Left renal pelvis (tissue), 4 donors: Measurements from ENCODE around the gene SMO. TPM values are rescaled to one million over a fixed set of nuclear protein-coding genes. Genes with fewer than 3 reads are reported as not detected.
"Not testable (repeated sequence)": the region's sequence is repeated elsewhere in the genome, so short reads cannot be mapped to it uniquely, and the experiment has no call there.

Experiments
- DNase-seq, 4 donors: peaks; one replicate each; pipeline ENCODE4 v3.0.0-alpha.2; 2013; ENCODE audit warnings: low read depth in 4 of 4, low spot score in 3 of 4
- polyA plus RNA-seq, 4 donors: library from polyadenylated mRNA; unstranded; fragments of 120-200 nt; gene quantifications; one replicate each; pipeline ENCODE4 v1.2.1, GENCODE V29; 2013; ENCODE audit not compliant: insufficient read length in 4 of 4

Gene SMO
- polyA plus RNA-seq, 4 donors, result 106 to 148 (median 115) TPM

GRCh38 chr7:129227646-129228578 is 39.5 kb downstream of the SMO start:
- DNase-seq, result no peak

GRCh38 chr7:129228633-129229032 is 40.2 kb downstream of the SMO start:
- no peak for DNase-seq

GRCh38 chr7:129231666-129232065 is 43.2 kb downstream of the SMO start:
- DNase-seq, result no peak

- no peak for DNase-seq
These were observed 50.1 kb downstream of the SMO start for GRCh38 chr7:129238546-129238945.

GRCh38 chr7:129240119-129240820 is 51.8 kb downstream of the SMO start:
- DNase-seq, result no peak

- DNase-seq, result no peak
These were observed 55.8 kb downstream of the SMO start for GRCh38 chr7:129244220-129244619.

GRCh38 chr7:129245533-129245932 is 57.1 kb downstream of the SMO start:
- no peak for DNase-seq

GRCh38 chr7:129247087-129247486 is 58.7 kb downstream of the SMO start:
- DNase-seq, result no peak

GRCh38 chr7:129252128-129252527 is 63.7 kb downstream of the SMO start:
- no peak for DNase-seq

- not testable (repeated sequence) for DNase-seq
These were observed 64.2 kb downstream of the SMO start for GRCh38 chr7:129252603-129253002.

GRCh38 chr7:129255800-129256199 is 67.4 kb downstream of the SMO start:
- DNase-seq, result no peak

- no peak for DNase-seq
These were observed 67.8 kb downstream of the SMO start for GRCh38 chr7:129256221-129256620.

GRCh38 chr7:129257168-129257567 is 68.7 kb downstream of the SMO start:
- no peak for DNase-seq

GRCh38 chr7:129258649-129259389 is 70.4 kb downstream of the SMO start:
- no peak for DNase-seq

- no peak for DNase-seq
These were observed 73.9 kb downstream of the SMO start for GRCh38 chr7:129262324-129262723.

Other genes with a start within 250 kb of the SMO start
- gene TNPO3, start 133.5 kb upstream of the SMO start, polyA plus RNA-seq, result 10 to 100 TPM; 28.3 to 51.7 (median 42.8) TPM
- 10 to 100 TPM in 3 of 4 donors, 1 to 10 TPM in 1; 6.3 to 76.9 (median 59.4) TPM for gene TSPAN33, start 43.9 kb upstream of the SMO start, polyA plus RNA-seq
- 10 to 100 TPM; 26.4 to 30.5 (median 29.7) TPM for gene AHCYL2, start 36.4 kb downstream of the SMO start, polyA plus RNA-seq
- 1 to 10 TPM; 2.8 to 3.9 (median 3.2) TPM for gene STRIP2, start 245.8 kb downstream of the SMO start, polyA plus RNA-seq